HEK293 (cell line): ENCODE results near the gene CTSE.

ENCODE experiments used
- CTCF ChIA-PET: fragments of 350-600 bp; formaldehyde crosslinking; extraction: SDS; loops from one replicate; lab custom pipeline; 2021; ENCODE audit warnings: antibody characterized with exemption; lab: Yijun Ruan, JAX
- POLR2A ChIA-PET: fragments of 300-600 bp; formaldehyde crosslinking; extraction: SDS; loops from one replicate; lab custom pipeline; 2020; ENCODE audit warnings: antibody characterized with exemption, inconsistent platforms; lab: Yijun Ruan, JAX
- H3K27ac ChIP-seq: fragments of 200-500 bp; sonication (Bioruptor generic); 2 replicates; pipeline ENCODE4 v1.5.1; 2014; ENCODE audit warnings: low read depth, low read length, control low read depth, inconsistent platforms; ENCODE audit errors: extremely low read depth
- H3K36me3 ChIP-seq, 2 experiments: fragments of 200-500 bp in 1 of 2; sonication (Bioruptor generic) in 1 of 2; 1 replicate in 1 of 2; 2 replicates in 1 of 2; pipeline ENCODE4 v1.5.1; 2014 to 2017; ENCODE audit warnings: inconsistent platforms in 2 of 2, low read length in 2 of 2; ENCODE audit not compliant: control insufficient read depth in 2 of 2, insufficient read depth in 1 of 2
- H3K4me1 ChIP-seq: fragments of 200-500 bp; sonication (Bioruptor generic); 2 replicates; pipeline ENCODE4 v1.5.1; 2014; ENCODE audit warnings: mild to moderate bottlenecking, low read length, inconsistent platforms; ENCODE audit not compliant: control insufficient read depth, insufficient read depth
- H3K4me3 ChIP-seq: 2 replicates; pipeline ENCODE4 v1.5.1; 2011; ENCODE audit warnings: low read depth, mild to moderate bottlenecking, control low read depth, low read length, moderate library complexity
- H3K9me3 ChIP-seq: fragments of 200-500 bp; sonication (Bioruptor generic); 2 replicates; pipeline ENCODE4 v1.5.1; 2014; ENCODE audit warnings: low read depth, low read length, inconsistent platforms; ENCODE audit not compliant: control insufficient read depth, insufficient read depth
- KLF10 ChIP-seq: fragments of 450-650 bp; IDR thresholded peaks from 2 replicates; pipeline ENCODE4 v1.5.1; 2018; ENCODE audit warnings: missing biosample characterization, mild to moderate bottlenecking, missing genetic modification characterization
- OVOL3 ChIP-seq: fragments of 450-650 bp; formaldehyde crosslinking; IDR thresholded peaks from 2 replicates; pipeline ENCODE4 v1.5.1; 2016; ENCODE audit warnings: missing biosample characterization, missing genetic modification characterization
- PRDM4 ChIP-seq: fragments of 450-650 bp; formaldehyde crosslinking; IDR thresholded peaks from 2 replicates; pipeline ENCODE4 v1.5.1; 2017; ENCODE audit warnings: missing biosample characterization, missing genetic modification characterization
- SETDB1 ChIP-seq: IDR thresholded peaks from one replicate; pipeline ENCODE4 v1.6.1; 2017; ENCODE audit warnings: mild to moderate bottlenecking, low read length, moderate library complexity, mixed read lengths; ENCODE audit not compliant: insufficient read length
- SP2 ChIP-seq: fragments of 450-650 bp; formaldehyde crosslinking; IDR thresholded peaks from 2 replicates; pipeline ENCODE4 v1.5.1; 2016; ENCODE audit warnings: missing biosample characterization, missing genetic modification characterization
- ZFP41 ChIP-seq: fragments of 450-650 bp; formaldehyde crosslinking; IDR thresholded peaks from 2 replicates; pipeline ENCODE4 v1.5.1; 2016; ENCODE audit warnings: missing biosample characterization, missing genetic modification characterization, borderline replicate concordance
- ZNF112 ChIP-seq: fragments of 450-650 bp; formaldehyde crosslinking; IDR thresholded peaks from 2 replicates; pipeline ENCODE4 v1.5.0; 2017; ENCODE audit warnings: missing biosample characterization, missing genetic modification characterization
- ZNF133 ChIP-seq: fragments of 450-650 bp; formaldehyde crosslinking; IDR thresholded peaks from 2 replicates; pipeline ENCODE4 v1.5.1; 2016; ENCODE audit warnings: missing biosample characterization, missing genetic modification characterization
- ZNF174 ChIP-seq: fragments of 450-650 bp; formaldehyde crosslinking; IDR thresholded peaks from 2 replicates; pipeline ENCODE4 v1.5.0; 2017; ENCODE audit warnings: missing biosample characterization, mild to moderate bottlenecking, missing genetic modification characterization
- ZNF175 ChIP-seq: fragments of 450-650 bp; formaldehyde crosslinking; IDR thresholded peaks from 2 replicates; pipeline ENCODE4 v1.5.1; 2016; ENCODE audit warnings: missing biosample characterization, missing genetic modification characterization
- ZNF324 ChIP-seq: fragments of 450-650 bp; formaldehyde crosslinking; IDR thresholded peaks from 2 replicates; pipeline ENCODE4 v1.5.1; 2016; ENCODE audit warnings: missing biosample characterization, missing genetic modification characterization
- ZNF433 ChIP-seq: fragments of 450-650 bp; formaldehyde crosslinking; IDR thresholded peaks from 2 replicates; pipeline ENCODE4 v1.5.1; 2016; ENCODE audit warnings: missing biosample characterization, missing genetic modification characterization, low read depth
- ZNF48 ChIP-seq: fragments of 450-650 bp; formaldehyde crosslinking; IDR thresholded peaks from 2 replicates; pipeline ENCODE4 v1.5.1; 2016; ENCODE audit warnings: missing biosample characterization, missing genetic modification characterization
- ZNF596 ChIP-seq: fragments of 450-650 bp; IDR thresholded peaks from 2 replicates; pipeline ENCODE4 v1.5.0; 2018; ENCODE audit warnings: missing biosample characterization, mild to moderate bottlenecking, missing genetic modification characterization, moderate library complexity
- ZNF610 ChIP-seq: fragments of 450-650 bp; formaldehyde crosslinking; IDR thresholded peaks from 2 replicates; pipeline ENCODE4 v1.5.1; 2016; ENCODE audit warnings: missing biosample characterization, missing genetic modification characterization, borderline replicate concordance
- ZNF658 ChIP-seq: fragments of 450-650 bp; formaldehyde crosslinking; IDR thresholded peaks from 2 replicates; pipeline ENCODE4; 2016; ENCODE audit warnings: missing biosample characterization, missing genetic modification characterization
- ZNF660 ChIP-seq: fragments of 450-650 bp; IDR thresholded peaks from 2 replicates; pipeline ENCODE4 v1.5.1; 2018; ENCODE audit warnings: missing biosample characterization, mild to moderate bottlenecking, missing genetic modification characterization
- ZNF830 ChIP-seq: fragments of 450-650 bp; IDR thresholded peaks from 2 replicates; pipeline ENCODE4 v1.5.0; 2018; ENCODE audit warnings: missing biosample characterization, missing genetic modification characterization, low read depth, mild to moderate bottlenecking, moderate library complexity
- TF ChIP-seq, protein P1 (sequence below): fragments of 450-650 bp; formaldehyde crosslinking; IDR thresholded peaks from 2 replicates; pipeline ENCODE4 v1.5.1; 2016; ENCODE audit warnings: missing biosample characterization, missing genetic modification characterization
- TF ChIP-seq, protein P2 (sequence below): fragments of 450-650 bp; formaldehyde crosslinking; IDR thresholded peaks from 2 replicates; pipeline ENCODE4 v1.5.1; 2016; ENCODE audit warnings: missing biosample characterization, missing genetic modification characterization
- TF ChIP-seq, protein P3 (sequence below): fragments of 450-650 bp; formaldehyde crosslinking; IDR thresholded peaks from 2 replicates; pipeline ENCODE4 v1.5.1; 2016; ENCODE audit warnings: missing biosample characterization, missing genetic modification characterization, low read depth

The CTSE gene

GRCh38 chr1:206023695-206024094, at the start of gene CTSE:
Gene CTSE (minus strand): TSS chr1:206023895. CDS start chr1:206023791, 104 bp downstream.
- ChIA-PET CTCF (interaction anchor here (0.6 to 1.0 kb wide), 3 partner anchors 14 to 80 kb away, joined by 3 to 4 read pairs (median 3); no protein-coding TSS in a partner anchor), POLR2A (no interaction called here)
- TF ChIP-seq, protein P1, sequence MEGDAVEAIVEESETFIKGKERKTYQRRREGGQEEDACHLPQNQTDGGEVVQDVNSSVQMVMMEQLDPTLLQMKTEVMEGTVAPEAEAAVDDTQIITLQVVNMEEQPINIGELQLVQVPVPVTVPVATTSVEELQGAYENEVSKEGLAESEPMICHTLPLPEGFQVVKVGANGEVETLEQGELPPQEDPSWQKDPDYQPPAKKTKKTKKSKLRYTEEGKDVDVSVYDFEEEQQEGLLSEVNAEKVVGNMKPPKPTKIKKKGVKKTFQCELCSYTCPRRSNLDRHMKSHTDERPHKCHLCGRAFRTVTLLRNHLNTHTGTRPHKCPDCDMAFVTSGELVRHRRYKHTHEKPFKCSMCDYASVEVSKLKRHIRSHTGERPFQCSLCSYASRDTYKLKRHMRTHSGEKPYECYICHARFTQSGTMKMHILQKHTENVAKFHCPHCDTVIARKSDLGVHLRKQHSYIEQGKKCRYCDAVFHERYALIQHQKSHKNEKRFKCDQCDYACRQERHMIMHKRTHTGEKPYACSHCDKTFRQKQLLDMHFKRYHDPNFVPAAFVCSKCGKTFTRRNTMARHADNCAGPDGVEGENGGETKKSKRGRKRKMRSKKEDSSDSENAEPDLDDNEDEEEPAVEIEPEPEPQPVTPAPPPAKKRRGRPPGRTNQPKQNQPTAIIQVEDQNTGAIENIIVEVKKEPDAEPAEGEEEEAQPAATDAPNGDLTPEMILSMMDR (tag by site-specific recombination) = no peak
- TF ChIP-seq PRDM4 (tag by site-specific recombination) = no peak
- no peak for TF ChIP-seq ZNF324
- no peak within 1 kb of the TSS for H3K27ac ChIP-seq
- H3K36me3 ChIP-seq = no peaks in the 10 kb centered on the region
- no peaks in the 10 kb centered on the region for H3K4me1 ChIP-seq
- no peak within 1 kb of the TSS for H3K4me3 ChIP-seq
- no peaks in the 10 kb centered on the region for H3K9me3 ChIP-seq

- TF ChIP-seq, protein P2, sequence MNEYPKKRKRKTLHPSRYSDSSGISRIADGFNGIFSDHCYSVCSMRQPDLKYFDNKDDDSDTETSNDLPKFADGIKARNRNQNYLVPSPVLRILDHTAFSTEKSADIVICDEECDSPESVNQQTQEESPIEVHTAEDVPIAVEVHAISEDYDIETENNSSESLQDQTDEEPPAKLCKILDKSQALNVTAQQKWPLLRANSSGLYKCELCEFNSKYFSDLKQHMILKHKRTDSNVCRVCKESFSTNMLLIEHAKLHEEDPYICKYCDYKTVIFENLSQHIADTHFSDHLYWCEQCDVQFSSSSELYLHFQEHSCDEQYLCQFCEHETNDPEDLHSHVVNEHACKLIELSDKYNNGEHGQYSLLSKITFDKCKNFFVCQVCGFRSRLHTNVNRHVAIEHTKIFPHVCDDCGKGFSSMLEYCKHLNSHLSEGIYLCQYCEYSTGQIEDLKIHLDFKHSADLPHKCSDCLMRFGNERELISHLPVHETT (tag by site-specific recombination) = no peak
- no peak for TF ChIP-seq ZNF658
- TF ChIP-seq, protein P3, sequence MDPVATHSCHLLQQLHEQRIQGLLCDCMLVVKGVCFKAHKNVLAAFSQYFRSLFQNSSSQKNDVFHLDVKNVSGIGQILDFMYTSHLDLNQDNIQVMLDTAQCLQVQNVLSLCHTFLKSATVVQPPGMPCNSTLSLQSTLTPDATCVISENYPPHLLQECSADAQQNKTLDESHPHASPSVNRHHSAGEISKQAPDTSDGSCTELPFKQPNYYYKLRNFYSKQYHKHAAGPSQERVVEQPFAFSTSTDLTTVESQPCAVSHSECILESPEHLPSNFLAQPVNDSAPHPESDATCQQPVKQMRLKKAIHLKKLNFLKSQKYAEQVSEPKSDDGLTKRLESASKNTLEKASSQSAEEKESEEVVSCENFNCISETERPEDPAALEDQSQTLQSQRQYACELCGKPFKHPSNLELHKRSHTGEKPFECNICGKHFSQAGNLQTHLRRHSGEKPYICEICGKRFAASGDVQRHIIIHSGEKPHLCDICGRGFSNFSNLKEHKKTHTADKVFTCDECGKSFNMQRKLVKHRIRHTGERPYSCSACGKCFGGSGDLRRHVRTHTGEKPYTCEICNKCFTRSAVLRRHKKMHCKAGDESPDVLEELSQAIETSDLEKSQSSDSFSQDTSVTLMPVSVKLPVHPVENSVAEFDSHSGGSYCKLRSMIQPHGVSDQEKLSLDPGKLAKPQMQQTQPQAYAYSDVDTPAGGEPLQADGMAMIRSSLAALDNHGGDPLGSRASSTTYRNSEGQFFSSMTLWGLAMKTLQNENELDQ (tag by site-specific recombination) = no peak
- no peak for TF ChIP-seq SP2 (tag by site-specific recombination)
- no peak for TF ChIP-seq ZNF596 (tag by site-specific recombination)
- TF ChIP-seq KLF10 = no peak
- TF ChIP-seq SETDB1 = no peak
- no peak for TF ChIP-seq ZNF175 (tag by site-specific recombination)
- no peak for TF ChIP-seq ZNF433 (tag by site-specific recombination)
- TF ChIP-seq ZNF174 = no peak
- no peak for TF ChIP-seq ZNF48 (tag by site-specific recombination)
- no peak for TF ChIP-seq ZNF660 (tag by site-specific recombination)
- no peak for TF ChIP-seq ZNF610 (tag by site-specific recombination)
- no peak for TF ChIP-seq ZNF133 (tag by site-specific recombination)
- no peak for TF ChIP-seq ZNF830
- TF ChIP-seq OVOL3 (tag by site-specific recombination) = no peak
- no peak for TF ChIP-seq PRDM4 (tag by site-specific recombination)
- no peak for TF ChIP-seq ZFP41
- TF ChIP-seq ZNF112 (tag by site-specific recombination) = no peak
- H3K36me3 ChIP-seq = no peaks in the 10 kb centered on the region
- POLR2A ChIA-PET = no interaction called here
- H3K9me3 ChIP-seq = no peaks in the 10 kb centered on the region
- no peaks in the 10 kb centered on the region for H3K4me1 ChIP-seq
- no peak overlapping the region for H3K27ac ChIP-seq
- CTCF ChIA-PET = interaction anchor here (0.6 to 1.0 kb wide), 2 partner anchors 36 to 77 kb away, joined by 3 to 4 read pairs; no protein-coding TSS in a partner anchor
- H3K4me3 ChIP-seq = no peak overlapping the region
These were observed 47.1 kb upstream of the CTSE start for GRCh38 chr1:206070627-206071304.
